Cardiac fibroblast (primary cell): ENCODE measurements around the gene ZNF107.
"Not testable (repeated sequence)": the region's sequence is repeated elsewhere in the genome, so short reads cannot be mapped to it uniquely, and the experiment has no call there.

Experiments used
- DNase-seq, 2 donors: peaks; one replicate each; pipeline versions ENCODE4 v3.0.0 to v3.0.0-alpha.2; 2010; ENCODE audit warnings: low read depth in 2 of 2
- H3K4me3 ChIP-seq, 2 donors: replicated peaks in 1 of 2; 1 replicate in 1 of 2; 2 replicates in 1 of 2; pipeline ENCODE4 v1.5.1; 2011; ENCODE audit warnings: low read depth in 2 of 2, low read length in 2 of 2, mild to moderate bottlenecking in 2 of 2, moderate library complexity in 1 of 2
- CTCF ChIP-seq: IDR thresholded peaks from one replicate; pipeline ENCODE4 v1.5.1; 2011; ENCODE audit warnings: low read depth, mild to moderate bottlenecking, low read length, inconsistent platforms

Gene ZNF107

DNA sequence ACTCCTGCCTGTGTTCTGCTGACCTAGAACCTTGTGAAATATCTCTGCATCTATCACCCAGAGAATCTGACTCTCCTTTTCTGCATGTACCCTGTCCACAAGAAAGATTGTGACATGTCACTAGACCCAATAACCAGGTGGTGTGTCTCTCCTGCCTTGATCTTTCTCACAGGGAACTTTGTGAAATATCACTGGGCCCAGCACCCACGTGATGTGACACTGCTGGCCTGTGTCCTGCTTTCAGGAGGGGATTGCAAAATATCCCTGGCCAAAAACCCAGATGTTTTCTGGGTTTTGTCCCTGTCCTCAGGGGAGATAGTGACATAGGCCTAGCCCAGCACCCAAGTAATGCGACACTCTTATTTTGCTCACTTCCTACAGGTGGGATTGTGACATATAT lies 10.1 kb upstream of the ZNF107 start:
- DNase-seq, result no peak
- no peak for TF ChIP-seq CTCF
- H3K4me3 ChIP-seq, result no peak overlapping the region

DNA sequence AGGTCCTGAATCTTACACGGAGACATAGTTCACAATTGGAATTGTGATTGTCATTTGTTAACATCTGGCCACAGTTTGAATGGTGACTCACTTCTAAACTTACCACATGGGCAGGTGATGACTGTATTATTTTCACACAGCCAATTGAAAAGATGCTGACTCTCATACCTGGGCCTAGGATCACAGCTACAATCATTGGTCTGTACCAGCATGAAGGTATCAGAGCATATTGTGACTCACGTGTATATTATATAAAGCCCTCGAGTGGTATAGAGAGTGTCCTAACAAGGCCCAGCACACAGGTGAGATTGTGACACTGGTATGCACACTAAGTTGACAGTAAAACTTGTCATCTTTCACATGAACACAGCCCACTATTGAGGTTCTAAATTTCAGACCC lies 9.4 kb upstream of the ZNF107 start:
- no peak for TF ChIP-seq CTCF
- DNase-seq, result no peak
- no peak overlapping the region for H3K4me3 ChIP-seq

DNA sequence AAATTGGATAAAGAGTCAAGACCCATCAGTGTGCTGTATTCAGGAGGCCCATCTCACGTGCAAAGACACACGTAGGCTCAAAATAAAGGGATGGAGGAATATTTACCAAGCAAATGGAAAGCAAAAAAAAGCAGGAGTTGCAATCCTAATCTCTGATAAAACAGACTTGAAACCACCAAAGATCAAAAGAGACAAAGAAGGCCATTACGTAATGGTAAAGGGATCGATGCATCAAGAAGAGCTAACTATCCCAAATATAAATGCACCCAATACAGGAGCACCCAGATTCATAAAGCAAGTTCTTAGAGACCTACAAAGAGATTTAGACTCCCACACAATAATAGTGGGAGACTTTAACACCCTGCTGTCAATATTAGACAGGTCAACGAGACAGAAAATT lies 3.8 kb upstream of the ZNF107 start:
- not testable (repeated sequence) for H3K4me3 ChIP-seq

DNA sequence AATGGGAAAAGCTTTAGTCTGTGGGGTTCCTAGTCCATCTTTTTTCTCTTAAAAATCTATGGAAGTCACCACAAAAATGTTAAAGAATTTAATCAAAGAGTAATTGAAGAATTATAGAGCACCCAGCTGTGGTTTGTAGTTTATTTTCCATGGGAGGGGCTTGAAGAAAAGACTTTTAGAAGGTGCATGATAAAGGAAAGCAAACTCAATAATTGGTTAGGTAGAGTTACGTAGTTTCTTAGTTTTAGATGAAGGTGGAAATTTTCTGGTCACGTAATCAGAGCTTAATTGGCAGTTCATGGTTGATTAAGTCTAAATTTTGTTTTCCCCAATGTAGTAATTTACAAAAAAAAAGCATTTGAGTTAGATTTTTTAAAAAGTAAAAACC lies 724 bp downstream of the ZNF107 start:
- no peak for TF ChIP-seq CTCF
- DNase-seq, result no peak
- peak overlapping the region; percentile 82 to 89 for H3K4me3 ChIP-seq

More for the DNA sequence above, 3.8 kb upstream of the ZNF107 start:
- DNase-seq, result not testable (repeated sequence)

GRCh38 chr7:64667311-64667710 lies 1.4 kb downstream of the ZNF107 start:
- TF ChIP-seq CTCF, result no peak
- DNase-seq, result no peak
- no peak overlapping the region for H3K4me3 ChIP-seq

DNA sequence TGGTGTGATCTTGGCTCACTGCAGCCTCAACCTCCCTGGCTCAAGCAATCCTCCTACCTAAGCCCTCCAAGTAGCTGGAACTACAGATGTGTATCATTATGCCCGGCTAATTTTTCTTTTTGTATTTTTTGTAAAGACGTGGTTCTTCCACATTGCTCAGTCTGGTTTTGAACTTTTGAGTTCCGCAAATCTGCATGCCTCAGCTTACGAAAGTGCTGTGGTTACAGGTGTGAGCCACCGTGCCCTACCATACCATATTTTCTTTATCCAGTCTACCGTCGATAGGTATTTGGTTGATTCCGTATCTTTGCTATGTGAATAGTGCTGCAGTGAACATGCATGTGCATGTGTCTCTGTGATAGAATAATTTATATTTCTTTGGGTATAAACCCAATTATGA lies 6.5 kb downstream of the ZNF107 start:
- no peak for TF ChIP-seq CTCF
- no peak overlapping the region for H3K4me3 ChIP-seq
- DNase-seq, result no peak

- peak; percentile 7 for TF ChIP-seq CTCF
- DNase-seq, result no peak
- H3K4me3 ChIP-seq, result no peak overlapping the region
These were observed 19.2 kb downstream of the ZNF107 start for GRCh38 chr7:64685091-64685490.
